GM19351 (cell line): Measurements from ENCODE around the gene ATF7IP.
A peak's percentile ranks its signal among the peaks of the same experiment; 100 is the strongest.

ENCODE experiments used
- ATAC-seq: cut with Tn5 transposase; IDR thresholded peaks from one replicate; pipeline ENCODE4 v1.9.1; 2021; ENCODE audit warnings: mild to moderate bottlenecking, moderate library complexity; ENCODE audit not compliant: unreplicated experiment

ATF7IP gene

DNA sequence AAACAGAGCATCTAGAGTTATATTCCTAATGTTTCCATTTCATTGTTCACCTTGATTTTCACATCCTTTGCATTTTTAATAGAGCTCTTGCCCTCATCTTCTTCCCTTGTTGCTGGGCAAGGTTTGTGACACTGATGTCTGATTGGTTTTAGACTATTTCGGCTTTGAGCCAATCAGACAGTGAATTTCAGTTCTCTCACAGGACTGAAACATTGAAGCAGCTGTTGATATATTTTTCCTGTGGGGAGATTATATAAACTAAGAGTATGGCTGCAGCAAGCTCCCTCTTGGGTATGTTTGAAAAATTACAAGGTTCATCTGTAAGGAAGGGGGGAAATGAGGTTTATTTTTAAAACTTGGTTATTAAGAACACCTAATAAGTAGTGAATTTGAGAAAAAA, 51.2 kb downstream of the ATF7IP start:
- no peak for ATAC-seq

DNA sequence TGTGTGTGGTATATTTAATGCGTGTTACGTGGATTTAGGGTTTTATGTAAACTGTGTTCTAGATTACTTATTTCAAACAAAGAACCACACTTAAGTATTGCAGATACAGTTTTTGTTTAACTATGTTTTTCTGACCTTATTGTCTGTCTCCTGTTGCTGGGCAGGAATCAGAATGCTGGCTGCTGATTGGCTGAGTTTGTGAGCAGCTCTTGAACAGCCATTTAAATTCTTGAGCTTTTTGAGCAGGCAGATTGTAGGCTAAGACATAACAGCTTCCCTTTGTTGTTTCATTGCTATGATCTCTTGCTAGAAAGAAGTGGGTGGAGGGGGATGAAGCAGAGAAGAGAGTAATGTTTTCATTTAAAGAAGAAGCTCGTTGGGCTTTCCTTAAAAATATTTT, 52.2 kb downstream of the ATF7IP start:
- no peak for ATAC-seq

DNA sequence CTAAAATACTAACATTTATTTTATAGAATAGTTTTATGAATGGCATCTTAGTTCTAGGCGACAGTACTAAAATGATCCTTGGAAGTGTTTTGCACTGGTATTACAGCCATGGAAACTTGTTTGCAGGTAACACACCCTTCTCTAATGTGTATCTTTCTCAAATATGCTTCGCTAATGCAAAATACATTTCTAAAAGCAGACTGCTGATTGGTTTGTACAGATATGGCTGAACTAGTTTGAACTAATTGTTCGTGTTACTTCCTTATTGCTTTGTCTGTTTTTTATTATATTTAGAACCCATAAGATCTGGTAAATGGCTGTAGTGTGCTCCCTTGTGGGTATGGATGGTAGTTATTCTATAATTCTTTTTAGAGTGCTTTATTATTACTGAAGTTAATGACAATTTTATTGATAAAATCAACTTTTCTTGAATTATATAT, 53.0 kb downstream of the ATF7IP start:
- no peak for ATAC-seq

- no peak for ATAC-seq
Observed at GRCh38 chr12:14422516-14423230, 57.2 kb downstream of the ATF7IP start.

DNA sequence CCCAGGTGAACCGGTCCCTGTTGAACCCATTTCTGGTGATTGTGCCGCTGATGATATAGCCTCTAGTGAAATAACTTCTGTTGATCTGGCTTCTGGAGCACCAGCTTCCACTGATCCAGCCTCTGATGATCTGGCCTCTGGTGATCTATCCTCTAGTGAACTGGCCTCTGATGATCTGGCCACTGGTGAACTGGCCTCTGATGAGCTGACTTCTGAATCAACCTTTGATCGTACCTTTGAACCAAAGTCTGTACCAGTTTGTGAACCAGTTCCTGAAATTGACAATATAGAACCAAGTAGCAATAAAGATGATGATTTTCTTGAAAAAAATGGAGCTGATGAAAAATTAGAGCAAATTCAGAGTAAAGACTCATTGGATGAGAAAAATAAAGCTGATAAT, 59.1 kb downstream of the ATF7IP start:
- no peak for ATAC-seq

DNA sequence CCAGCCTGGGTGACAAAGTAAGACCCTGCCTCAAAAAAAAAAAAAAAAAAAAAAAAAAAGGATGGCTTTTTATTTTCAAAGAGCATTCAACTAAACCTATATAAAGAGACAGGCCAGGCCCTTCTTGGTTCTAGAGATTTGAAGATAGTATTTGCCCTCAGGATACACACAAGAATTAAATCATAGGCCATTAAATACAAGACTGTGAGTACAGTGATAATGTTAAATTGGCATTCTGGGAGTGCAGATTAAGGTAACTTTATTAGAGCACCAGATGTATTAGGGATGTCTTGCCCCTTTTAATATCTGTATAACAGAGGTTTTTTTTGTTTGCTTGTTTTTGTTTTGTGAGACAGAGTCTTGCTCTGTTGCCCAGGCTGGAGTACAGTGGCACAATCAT, 61.3 kb downstream of the ATF7IP start:
- ATAC-seq: no peak

DNA sequence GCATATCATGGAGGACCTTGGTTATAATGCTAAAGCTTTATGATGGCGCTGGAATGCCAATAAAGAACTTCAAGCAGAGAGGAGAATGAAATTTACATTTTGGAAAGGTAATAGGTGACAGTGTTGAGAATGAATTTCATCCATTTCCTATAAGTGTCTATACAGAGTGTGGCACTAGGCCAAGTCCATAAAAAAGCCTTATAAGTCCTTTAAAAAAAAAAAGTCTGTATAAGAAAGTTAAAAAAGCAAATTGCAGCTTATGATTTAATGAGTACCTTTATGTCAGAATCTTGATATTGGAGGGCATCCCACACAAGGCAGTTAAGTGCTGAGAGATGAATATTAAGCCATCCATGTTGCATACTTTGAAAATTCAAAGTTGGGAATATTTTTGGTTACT, 62.4 kb downstream of the ATF7IP start:
- no peak for ATAC-seq

DNA sequence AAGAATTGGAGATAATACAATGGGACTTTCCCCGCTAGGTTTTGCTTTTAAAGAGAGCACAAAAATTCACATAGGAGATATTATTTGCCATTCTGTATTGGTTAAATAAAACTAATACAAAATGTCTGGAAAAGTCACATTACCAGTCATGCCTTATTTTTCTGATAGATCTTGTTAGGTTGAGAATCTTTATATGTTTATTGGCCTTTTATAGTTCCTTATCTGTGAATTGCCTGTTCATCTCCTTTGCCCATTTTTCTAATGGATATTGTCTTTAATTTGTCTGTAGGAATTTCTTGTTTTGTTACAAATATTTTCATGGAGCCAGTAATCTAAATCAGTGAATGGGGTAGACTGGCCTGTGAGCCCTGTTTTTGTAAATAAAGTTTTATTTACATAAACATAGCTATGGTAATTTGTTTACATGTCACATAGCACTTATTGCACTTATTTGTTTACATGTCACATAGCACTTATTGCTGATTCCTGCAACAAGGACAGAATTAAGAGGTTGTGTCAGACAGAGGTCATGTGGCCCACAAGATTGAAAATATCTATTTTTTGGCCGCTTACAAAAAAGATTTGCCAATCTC, 65.0 kb downstream of the ATF7IP start:
- ATAC-seq: no peak

DNA sequence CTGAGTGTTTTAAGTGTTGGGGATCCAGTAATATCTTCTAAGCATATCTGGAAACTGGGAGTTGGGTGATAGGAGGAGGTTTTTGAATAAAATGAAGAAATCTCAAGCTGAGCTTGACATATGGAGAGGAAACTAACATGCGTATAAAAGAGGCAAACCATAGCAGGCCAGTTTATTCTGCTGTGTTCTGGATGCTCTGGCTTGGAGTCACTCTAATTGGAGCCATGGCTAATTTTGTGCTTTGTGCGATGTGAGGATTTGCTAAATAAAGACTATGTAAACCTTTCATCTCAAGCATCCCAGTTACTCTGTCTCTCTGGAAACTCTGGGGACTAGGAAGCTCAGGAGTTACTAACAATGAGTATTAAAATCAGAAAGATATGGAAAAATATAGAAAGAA, 66.5 kb downstream of the ATF7IP start:
- no peak for ATAC-seq

DNA sequence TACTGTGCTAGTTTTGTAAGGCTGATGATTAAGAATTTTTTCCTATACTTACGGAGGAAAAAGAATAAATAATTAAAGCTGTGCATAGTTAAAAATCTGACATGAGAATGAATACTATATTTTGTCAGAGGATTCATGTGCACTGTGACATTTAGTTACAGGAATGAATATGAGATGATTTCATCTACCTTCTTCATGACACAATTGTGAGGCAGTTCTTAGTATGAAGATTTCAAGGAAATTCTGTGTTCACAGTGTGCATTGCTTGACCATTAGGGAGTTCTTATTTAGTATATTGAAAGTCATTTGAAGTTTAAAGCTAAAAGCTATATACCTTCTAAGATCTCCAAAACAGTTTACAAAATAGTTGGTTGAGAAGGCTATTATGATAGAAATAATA, 70.1 kb downstream of the ATF7IP start:
- ATAC-seq: no peak

DNA sequence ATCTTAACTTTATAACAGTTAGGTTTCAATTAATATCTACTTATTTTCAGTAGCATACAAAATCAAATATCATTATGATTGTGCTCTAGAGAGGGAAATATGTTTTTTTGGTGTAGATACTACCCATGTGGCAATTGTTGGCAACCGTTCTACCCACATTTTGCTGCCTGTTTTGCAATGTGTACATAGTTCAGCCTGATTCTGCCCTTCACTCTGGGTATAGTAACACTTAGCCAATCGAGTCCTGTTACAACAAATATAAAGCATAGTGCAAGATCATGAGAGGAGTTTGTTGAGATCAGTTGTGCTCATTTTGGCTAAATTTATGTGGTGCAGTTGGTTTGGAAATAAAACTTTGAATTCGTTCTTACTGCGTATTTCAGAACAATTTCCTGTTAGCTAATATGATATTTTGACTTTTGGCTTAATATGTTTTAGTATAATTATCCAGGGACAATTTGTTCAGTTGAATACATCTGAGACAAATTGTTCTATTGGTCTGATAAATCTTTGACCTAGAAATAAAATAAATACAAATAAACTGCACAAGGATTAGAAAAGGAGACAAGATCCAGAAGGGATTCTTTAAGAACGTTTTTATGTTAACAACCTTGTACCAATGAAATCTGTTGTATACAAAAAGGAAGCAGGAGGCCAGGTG, 76.9 kb downstream of the ATF7IP start:
- ATAC-seq: no peak

GRCh38 chr12:14443531-14443930, 78.0 kb downstream of the ATF7IP start:
- no peak for ATAC-seq

DNA sequence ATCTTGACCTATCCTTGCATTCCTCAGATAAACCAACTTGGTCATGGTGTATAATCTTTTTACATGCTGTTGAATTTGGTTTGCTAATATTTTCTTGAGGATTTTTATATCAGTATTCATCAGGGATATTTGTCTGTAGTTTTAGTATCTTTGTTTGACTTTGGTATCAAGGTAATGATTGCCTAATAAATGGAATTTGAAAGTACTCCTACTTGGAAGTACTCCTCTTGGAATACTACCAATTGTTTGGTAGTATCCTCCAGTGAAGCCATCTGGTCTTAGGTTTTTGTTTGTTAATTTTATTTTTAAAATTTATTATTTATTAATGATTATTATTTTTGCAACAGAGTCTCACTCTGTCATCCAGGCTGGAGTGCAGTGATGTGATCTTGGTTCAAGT, 85.0 kb downstream of the ATF7IP start:
- ATAC-seq: no peak

GRCh38 chr12:14452336-14452735, 86.9 kb downstream of the ATF7IP start:
- no peak for ATAC-seq

GRCh38 chr12:14452865-14453264, 87.4 kb downstream of the ATF7IP start:
- ATAC-seq: no peak

- ATAC-seq: peak; percentile 77
Observed at GRCh38 chr12:14454098-14454907, 88.8 kb downstream of the ATF7IP start.

GRCh38 chr12:14460212-14460841, 94.8 kb downstream of the ATF7IP start:
- ATAC-seq: no peak

DNA sequence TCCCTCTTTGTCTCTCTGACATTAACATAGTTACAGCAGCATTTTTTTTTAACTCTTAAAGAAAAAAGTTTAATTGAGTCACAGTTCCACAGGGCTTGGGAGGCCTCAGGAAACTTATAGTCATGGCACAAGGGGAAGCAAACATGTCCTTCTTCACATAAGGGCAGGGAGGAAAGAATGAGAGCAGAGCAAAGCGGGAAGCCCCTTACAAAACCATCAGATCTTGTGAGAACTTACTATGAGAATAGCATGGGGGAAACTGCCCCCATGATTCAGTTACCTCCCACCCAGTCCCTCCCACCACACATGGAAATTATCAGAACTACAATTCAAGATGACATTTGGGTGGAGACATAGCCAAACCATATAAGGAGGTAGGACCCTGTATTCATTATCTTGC, 106.0 kb downstream of the ATF7IP start:
- ATAC-seq: no peak

DNA sequence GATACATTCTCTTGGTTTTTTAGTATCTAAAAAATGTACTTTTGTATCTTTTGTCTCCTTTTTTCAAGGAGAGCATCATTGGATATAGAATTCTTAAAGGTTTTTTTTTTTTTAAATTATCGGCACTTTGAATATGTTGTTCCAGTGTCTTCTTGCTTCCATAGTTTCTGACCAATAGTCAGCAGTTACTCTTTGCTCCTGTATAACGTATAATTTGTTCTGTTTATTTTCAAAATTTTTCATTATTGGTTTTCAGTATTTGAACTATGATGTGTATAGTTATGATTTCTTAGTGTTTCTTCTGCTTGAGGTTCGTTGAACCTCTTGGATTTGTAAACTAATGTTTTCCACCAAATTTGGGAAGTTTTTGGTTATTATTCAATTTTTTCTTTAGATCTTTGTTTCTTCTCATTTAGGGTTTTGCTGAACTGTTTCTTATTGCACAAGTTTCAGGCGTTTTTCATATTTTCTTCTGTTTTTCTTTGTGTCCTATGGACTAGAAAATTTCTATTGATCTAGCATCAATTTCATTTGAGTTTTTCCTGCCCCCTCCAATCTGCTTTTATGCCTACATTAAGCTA, 108.3 kb downstream of the ATF7IP start:
- no peak for ATAC-seq

DNA sequence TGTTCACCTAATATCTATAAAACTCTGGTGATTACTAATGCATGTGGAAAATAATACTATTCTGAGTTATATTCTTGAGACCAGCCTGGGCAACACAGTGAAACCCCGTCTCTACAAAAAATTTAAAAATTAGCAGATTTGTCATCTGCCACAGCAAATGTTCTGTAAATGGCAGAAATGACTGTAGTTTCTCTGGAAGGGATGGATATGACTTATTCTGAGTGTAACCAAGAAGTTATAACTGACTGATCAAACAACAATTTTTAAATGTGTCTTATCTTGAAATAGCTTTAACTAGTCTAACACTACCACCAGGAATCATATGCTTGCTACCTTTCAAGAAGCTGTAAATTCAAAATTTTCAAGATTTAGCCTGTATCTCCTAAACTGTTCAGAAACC, 113.5 kb downstream of the ATF7IP start:
- ATAC-seq: no peak

DNA sequence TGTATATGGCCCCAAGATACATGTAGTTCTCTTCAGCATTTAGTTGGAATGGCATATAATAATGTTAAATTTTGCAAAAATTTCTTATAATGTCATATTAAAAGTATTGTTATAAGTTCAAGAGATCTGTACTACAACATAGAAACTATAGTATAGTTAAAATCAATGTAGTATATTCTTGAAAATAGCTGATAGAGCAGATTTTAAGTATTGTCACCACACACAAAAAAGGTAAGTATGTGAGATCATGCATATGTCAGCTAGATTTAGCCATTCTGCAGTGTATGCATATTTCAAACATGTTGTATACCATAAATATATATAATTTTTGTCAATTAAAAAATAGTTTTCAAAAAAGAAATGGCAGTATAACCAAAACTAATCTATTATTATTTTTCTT, 115.7 kb downstream of the ATF7IP start:
- ATAC-seq: no peak
